Measurements from ENCODE around the gene ZNF134.

ZNF134 gene

GRCh38 chr19:57613941-57614743, at the start of gene ZNF134:
ZNF134 (plus strand) TSS chr19:57614242; CDS start chr19:57619469, 5,227 bp downstream.
- peak; percentile 93 for DNase-seq (ENCODE audit: low spot score)

GRCh38 chr19:57566396-57567265, 47.4 kb upstream of the ZNF134 start:
- no peak for DNase-seq (ENCODE audit: low spot score)

GRCh38 chr19:57570707-57571106, 43.3 kb upstream of the ZNF134 start:
- DNase-seq (ENCODE audit: low spot score): no peak

- DNase-seq (ENCODE audit: low spot score): no peak
These were observed 41.6 kb upstream of the ZNF134 start for GRCh38 chr19:57572415-57572947.

- DNase-seq (ENCODE audit: low spot score): no peak
These were observed 37.4 kb upstream of the ZNF134 start for GRCh38 chr19:57576661-57577060.

GRCh38 chr19:57578487-57579205, 35.4 kb upstream of the ZNF134 start, which contains the start of gene ZNF416:
ZNF416 (minus strand) TSS chr19:57578911; CDS start chr19:57578704, 207 bp downstream.
- DNase-seq (ENCODE audit: low spot score): peak; percentile 99

- no peak for DNase-seq (ENCODE audit: low spot score)
These were observed 30.9 kb upstream of the ZNF134 start for GRCh38 chr19:57583104-57583520.

GRCh38 chr19:57583521-57584416, 30.3 kb upstream of the ZNF134 start, which contains the start of gene ZIK1:
ZIK1 (plus strand) TSS chr19:57584145; CDS start chr19:57584357, 212 bp downstream.
- peak; percentile 93 for DNase-seq (ENCODE audit: low spot score)

- DNase-seq (ENCODE audit: low spot score): no peak
These were observed 26.5 kb upstream of the ZNF134 start for GRCh38 chr19:57587529-57587928.

GRCh38 chr19:57599377-57599760, 14.7 kb upstream of the ZNF134 start:
- DNase-seq (ENCODE audit: low spot score): no peak

GRCh38 chr19:57599761-57600383, 14.2 kb upstream of the ZNF134 start, which contains the start of gene ZNF530:
ZNF530 (plus strand) TSS chr19:57599885; CDS start chr19:57604346, 4,461 bp downstream.
- peak; percentile 90 for DNase-seq (ENCODE audit: low spot score)

- no peak for DNase-seq (ENCODE audit: low spot score)
These were observed 7.1 kb upstream of the ZNF134 start for GRCh38 chr19:57606931-57607330.

- DNase-seq (ENCODE audit: low spot score): no peak
These were observed 2.9 kb upstream of the ZNF134 start for GRCh38 chr19:57611113-57611512.

- DNase-seq (ENCODE audit: low spot score): no peak
These were observed 1.3 kb downstream of the ZNF134 start for GRCh38 chr19:57615346-57615745.

GRCh38 chr19:57620673-57621348, 6.8 kb downstream of the ZNF134 start:
- DNase-seq (ENCODE audit: low spot score): no peak

GRCh38 chr19:57623091-57623490, 9.0 kb downstream of the ZNF134 start:
- DNase-seq (ENCODE audit: low spot score): no peak

GRCh38 chr19:57632987-57633831, 19.2 kb downstream of the ZNF134 start, which contains the start of gene ZNF211:
ZNF211 (plus strand) TSS chr19:57633168; CDS start chr19:57633347, 179 bp downstream.
- peak; percentile 92 for DNase-seq (ENCODE audit: low spot score)

GRCh38 chr19:57633832-57634131, 19.7 kb downstream of the ZNF134 start:
- no peak for DNase-seq (ENCODE audit: low spot score)

GRCh38 chr19:57637379-57637778, 23.3 kb downstream of the ZNF134 start:
- DNase-seq (ENCODE audit: low spot score): no peak

Data from CD4-positive, alpha-beta T cell treated with Interleukin-2 at 100 ng/mL for 4 hours (primary cell).